NCI-H748 (cell line): ENCODE data around the gene GFM1.

Source experiments
- DNase-seq: peaks from one replicate; lab custom pipeline; 2025; ENCODE audit not compliant: unreplicated experiment; lab: John Stamatoyannopoulos, UW

GFM1 gene

DNA sequence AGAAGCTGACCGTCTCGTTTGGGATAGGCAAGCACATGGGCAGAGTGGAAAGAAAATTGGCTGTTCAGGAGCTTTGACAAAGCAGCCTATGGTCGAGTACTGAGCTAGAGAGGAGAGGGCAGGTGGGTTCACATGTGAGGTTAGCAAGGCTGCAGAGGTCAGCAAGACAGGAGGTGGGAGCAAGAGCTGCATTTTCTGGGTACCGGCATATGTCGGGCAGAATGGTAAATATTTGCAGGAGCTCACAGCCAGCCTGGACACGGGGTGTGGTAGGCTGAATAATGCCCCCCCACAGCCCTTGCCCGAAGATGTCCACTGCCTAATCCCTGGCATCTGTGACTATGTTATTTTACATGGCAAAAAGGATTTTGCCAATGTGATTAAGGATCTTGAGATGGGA is 79.7 kb downstream of the GFM1 start:
- no peak for DNase-seq

DNA sequence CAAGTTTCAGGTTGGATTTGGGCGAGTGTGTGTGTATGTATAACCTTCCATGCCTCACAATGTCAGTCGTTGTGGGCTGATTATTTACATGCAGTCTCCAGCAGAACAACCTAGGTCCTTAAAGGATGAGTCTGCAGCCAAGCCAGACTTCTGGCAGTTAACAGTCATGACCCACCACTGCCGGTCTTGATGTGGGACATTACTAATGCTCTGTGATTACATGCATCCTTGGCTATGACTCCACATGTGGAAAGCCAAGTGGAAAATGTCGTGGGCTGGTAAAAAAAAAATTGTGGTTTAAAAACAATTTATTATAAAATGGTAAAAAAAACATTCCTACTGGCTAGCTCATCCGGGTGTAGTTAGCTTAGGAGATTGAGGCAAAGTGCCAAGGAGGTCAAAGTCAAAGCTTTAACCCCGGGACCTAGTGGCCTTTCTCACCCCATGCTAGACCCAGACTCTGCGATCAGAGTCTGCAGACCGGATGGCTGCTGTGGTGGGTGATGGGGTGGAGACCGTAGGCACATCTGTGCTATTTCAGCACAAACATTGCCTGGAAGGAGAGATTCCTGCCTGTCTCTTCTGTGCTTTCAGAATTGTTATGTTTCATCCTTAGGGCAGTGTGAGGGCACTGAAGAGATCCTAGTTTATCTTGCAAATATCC is 81.2 kb downstream of the GFM1 start:
- no peak for DNase-seq

DNA sequence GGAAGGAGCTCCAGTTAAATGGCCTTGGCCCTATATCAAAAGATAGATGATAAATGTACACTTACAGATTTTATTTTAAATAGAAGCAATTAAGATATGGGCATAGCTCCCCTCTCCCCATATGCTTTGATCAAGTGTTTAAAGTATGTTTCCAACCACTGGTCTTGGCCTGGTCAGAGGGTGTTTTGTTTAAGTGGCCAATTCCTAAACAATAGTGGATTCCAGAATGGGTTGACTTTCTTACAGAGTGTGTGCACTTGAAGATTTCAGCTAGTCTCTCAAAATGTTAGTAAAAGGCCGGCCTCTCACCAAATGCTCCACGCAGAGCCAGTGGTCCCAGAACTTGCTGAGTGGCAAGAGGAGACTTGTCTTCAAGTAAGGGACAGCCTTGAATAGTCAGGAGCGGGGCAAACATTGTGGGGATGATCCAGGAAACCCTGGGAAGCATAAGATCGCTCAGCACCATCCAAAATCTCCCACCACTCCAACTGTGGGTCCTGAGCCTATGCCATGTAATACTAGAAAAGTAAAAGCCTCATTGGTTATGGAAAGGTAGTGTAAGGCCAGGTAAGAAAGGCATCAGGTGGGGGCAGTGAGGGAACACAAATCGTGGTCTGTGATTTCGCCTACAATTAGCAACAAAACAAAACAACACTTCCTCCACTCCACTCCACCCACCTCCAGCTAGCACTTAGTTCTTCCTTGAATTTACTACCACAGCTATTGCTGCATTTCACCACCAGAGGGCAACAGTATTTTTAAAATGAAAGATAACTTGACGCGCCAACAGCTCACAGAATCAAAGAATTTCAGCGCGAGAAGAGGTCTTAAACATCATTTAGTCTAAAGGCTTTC is 83.1 kb downstream of the GFM1 start:
- DNase-seq, result peak; percentile 52

DNA sequence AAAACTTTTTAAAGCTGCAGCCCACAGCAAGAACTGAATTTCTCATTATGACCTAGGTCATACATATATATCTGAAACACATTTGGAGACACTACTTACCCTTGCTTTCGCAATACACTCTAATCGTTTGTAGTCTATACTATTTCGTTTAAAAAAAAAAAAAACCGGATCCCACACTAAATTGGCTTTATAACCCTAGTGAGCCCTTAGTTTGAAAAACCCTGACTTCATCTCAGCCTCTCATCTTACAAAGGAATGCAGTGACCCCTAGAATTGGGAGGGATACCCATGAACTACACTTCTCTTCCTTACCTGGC is 83.7 kb downstream of the GFM1 start:
- DNase-seq, result no peak

DNA sequence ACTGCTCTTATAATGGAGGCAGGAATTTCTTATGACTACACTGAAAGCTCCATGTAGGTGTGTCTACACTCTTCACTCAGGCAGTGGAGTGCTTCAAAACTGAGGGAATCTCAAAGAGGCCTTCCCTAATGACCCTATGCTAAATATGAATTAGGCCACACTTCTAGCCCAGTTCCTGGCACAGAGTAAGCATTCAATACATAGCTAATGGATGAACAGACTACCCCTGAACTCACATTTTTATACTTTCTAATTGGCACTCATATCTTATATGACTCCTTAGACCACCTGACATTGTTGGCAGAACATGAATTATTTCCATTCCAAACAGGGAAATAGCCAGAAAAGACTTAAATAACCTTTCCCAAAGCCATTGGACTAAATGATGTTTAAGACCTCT is 84.5 kb downstream of the GFM1 start:
- no peak for DNase-seq

DNA sequence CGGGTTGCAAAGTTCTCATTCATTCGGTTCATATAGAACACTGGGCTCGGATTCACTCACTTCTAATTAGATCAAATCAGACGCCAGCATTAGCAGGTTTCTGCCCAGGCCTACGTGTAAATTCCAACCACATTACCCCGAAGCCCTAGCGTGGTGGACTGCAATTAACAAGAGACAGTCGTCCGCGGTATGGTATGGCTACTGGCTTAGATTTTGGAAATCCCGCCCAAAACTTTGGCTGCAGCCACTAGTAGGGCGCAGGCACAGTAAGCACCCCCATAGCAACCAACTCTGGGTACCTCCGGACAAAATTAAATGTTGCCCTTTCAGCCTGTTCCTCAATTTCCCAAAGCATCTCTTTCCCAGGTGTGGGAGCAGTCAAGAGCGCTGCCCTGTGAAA is 87.2 kb downstream of the GFM1 start:
- no peak for DNase-seq

DNA sequence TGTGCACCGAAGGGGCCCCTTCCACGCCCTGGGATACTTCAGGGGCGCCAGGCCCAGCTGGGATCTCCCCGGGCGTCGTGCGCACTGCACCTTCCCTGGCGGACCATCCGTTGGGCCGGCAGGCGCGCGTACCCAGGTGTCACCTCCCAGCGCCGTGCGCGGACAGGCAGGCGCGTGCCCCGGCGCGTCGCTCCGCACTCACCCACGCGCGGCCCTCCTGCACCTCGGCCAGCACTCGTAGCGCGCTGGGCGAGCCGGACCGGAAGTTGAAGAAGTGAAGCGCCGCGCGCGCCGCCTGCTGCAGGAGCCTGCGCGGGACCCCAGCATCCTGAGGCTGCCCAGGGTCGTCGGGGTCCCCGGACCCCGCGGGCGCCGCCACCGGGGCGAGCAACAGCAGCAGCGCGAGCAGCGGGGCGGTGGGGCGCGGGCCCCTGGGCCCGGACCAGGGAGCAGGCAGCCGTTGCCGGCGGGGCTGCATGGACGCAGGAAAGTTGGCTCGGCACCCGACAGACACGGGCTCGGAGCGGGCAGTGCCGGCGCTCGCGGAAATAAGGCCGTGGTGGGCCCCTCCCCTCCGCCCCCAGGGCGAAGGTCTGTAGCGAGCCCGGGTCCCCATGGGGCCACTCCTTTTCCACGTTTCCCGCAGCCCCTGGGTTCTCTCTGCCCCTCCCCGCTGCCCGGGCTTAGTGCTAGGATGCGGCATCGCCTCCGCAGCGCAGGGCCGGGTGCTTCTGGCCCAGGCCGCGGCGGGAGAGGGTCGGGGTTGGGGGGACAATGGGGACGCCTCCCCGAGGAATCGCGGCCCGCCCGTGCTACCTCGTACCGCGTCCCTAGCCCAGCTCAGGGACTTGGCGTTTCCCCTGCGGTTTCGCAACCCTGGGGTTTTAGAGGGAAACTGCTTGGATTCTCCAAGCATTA is 87.9 kb downstream of the GFM1 start, which contains the start of gene RARRES1:
Gene RARRES1, minus strand, starts transcription at position 520 of the 918 bp plus-strand sequence. Its CDS starts 42 bp downstream, at position 478.
- DNase-seq, result peak; percentile 73

DNA sequence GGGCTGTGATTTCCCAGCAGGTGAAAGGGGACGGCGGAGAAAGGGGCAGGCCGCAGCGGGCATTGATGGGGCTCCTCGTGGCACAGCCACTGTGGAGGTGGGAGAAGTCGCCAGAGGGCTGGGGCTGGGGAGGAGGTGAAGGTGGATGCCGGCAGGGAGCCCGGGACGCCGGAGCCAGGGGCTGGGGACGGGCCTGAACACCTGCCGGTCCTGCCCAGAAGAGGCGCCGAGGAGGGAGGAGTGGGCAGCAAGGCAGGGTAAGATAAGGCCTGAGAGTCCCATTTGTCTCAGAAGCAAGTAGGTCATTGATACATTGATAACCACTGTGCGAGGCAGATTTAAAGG is 88.5 kb downstream of the GFM1 start:
- no peak for DNase-seq

DNA sequence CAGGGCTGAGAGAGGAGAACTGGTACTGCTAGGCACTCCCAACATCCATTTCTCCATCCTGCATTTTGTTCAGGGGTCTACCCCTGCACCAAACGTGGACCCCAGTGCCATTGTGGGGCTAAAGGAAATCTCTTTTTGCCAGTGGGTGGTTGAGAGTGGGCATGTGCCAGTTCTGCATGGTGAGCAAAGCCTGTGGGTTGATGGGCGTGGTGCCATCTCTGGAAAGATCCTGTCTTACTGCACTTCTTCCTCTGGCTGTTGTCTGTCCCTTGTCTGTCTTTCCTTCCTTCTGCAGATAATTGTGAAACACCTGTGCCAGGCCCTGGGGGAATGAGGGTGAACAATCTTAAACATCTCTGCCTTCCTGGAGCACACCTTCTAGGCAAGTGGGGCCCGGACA is 89.3 kb downstream of the GFM1 start:
- no peak for DNase-seq

DNA sequence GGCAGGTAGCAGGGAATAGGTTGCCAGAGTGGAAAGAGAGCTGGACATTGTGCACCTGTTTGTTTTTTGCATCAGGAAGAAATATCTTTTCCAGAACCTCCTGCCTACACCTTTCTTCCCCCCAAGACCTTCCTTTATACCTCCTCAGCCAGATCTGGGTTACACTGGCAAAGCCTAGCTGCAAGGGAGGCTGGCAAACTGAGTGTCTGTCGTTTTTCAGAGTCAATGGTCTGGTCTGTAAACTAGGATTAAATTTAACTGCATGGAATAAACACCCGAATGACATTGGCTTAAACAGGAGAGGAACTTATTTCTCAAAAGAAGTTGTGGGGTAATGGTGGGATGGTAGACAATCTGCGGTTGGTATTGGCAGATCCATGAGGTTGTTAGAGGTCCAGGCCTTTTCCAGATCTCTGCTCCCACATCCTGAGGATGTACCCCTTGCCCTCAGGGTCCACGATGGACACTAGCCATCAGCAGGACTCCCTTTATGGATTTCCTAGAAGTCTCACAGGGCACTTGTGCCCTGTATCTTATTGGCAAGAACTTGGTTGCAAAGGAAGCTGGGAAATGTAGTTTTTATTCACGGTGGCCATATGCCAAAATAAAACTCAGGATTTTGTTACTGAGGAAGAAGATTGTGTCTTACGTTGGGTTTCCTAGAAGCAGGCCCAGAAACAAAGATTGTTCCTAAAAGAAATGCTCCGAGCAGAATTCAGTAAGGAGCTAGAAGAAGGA is 91.1 kb downstream of the GFM1 start:
- DNase-seq, result no peak

DNA sequence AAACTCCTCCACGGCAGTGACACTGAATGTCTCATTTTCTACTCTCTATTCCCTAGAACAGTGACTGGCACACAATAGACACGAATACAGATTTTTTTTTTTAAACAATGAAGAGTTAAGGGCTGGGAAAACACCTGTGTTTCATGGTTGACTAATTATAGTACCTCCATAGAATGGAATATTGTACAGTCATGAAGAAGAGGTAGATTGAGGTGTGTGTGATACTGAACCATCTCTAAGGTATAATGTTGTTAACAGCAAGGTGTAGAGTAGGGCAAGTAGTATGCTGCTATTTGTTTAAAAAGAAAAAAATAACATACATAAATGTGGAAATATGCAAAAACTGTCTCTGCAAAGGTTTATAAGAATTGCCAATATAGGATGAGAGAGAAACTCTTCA is 93.1 kb downstream of the GFM1 start:
- no peak for DNase-seq

DNA sequence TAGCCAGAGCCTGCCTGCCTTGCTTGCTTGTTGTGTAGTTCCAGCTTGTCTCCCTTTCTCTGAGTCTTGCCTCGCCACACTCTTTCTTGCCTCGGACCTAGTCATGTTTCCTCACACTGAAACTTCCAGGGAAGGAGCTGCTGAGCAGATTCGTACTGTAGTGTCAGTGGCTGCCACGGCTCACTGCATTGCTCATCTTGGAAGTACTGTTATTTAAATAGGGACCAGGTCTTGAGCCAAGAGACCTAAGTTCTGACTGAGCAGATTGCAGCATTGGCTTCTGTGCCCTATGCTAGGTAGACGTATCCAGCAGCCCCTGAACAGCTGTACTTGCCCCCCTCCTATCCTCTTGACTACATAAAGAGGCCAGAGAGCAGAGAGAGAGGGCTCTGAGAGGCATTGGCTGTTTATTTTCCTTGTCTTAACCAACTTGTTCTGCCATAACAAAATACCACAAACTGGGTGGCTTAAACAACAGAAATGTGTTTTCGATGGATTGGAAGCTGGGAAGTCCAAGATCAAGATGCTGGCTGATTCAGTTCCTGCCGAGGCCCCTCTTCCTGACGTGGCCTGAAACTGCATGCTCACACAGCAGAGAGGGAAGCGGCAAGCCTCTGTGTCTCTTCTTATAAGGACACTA is 93.8 kb downstream of the GFM1 start:
- DNase-seq, result no peak

DNA sequence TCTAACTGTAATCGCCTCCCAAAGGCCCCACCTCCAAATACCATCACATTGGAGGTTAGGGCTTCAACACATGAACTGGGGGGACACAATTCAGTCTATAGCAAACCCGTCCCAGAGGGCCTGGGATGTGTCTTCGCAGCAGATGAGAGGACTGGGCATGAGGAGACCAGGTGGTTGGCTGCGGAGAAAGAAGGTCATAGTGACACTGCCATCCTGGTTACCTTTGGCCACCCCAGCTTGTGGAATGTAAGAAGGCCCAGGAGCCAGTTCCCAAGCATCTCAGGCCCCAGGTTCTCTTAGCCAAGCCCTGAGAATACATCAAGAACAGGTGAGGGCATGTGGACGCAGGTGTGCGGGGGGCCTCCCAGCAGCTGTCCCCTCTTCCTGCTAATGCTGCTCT is 94.3 kb downstream of the GFM1 start:
- no peak for DNase-seq

DNA sequence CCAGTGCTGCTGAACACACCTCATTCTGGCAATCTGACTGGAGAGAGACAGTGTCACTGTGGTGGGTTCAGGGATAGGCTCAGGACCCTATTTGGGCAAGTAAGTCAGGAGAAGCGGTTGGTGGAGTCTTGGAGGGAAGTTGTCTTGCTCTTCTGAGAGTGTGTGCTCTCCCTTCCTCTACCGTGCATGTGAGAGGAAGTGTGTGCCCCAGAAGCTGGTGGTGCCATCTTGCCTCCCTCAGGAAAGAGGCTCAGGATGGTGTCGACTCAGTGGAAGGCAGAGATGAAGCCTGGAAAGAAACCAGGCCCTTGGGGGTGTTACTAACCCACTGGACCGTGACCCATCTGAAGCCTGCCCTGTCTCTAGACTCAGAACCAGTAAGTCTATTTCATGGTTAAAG is 94.8 kb downstream of the GFM1 start:
- DNase-seq, result no peak

DNA sequence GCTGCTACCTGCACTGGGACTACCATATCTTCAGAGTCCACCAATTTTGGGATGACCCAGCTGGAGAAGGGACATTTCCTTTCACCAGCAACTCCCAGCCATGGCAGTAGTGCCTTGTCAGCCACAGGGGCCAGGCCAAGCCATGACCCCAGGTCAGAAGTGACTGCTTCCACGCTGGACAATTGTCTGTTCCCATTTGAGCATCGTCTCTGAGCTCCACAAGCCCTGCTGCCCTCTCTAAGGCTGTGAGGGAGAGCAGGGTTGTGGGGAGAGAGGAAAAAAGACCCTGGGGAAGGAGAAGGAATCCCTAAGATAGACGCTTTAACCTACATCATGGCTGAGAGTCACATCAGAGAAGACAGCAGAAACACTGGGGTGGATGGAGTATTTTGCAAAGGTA is 95.3 kb downstream of the GFM1 start:
- no peak for DNase-seq
